ENCODE measurements around the gene RBX1. TPM values are rescaled to one million over a fixed set of nuclear protein-coding genes. Genes with fewer than 3 reads are reported as not detected.

Gene RBX1
- total and polyA plus RNA-seq, 2 of the 8 experiments (the other 6 are each of a cell fraction or from before 2014, with no cell fraction given) = 76.5 to 119 TPM

GRCh38 chr22:40972587-40972986, 21.4 kb downstream of the RBX1 start (continued):
- TF ChIP-seq CHD7 (IDR thresholded peaks at IDR 0.05; ENCODE audit: insufficient replicate concordance, low read length) (no peak), FOSL1 (IDR thresholded peaks at IDR 0.05; ENCODE audit: insufficient read depth, low read depth, low read length) (no peak), CEBPB (IDR thresholded peaks at IDR 0.05; ENCODE audit: low read depth, low read length) (no peak), TEAD4 (IDR thresholded peaks at IDR 0.05; ENCODE audit: low read depth, low read length) (no peak), ASH2L (IDR thresholded peaks at IDR 0.05; ENCODE audit: low read length) (no peak), NANOG (IDR thresholded peaks at IDR 0.05; ENCODE audit: insufficient read depth, low read depth, low read length, poor library complexity, severe bottlenecking) (no peak), TAF7 (optimal IDR thresholded peaks at IDR 0.05; ENCODE audit: borderline replicate concordance, low read depth, low read length) (no peak), NRF1 (IDR thresholded peaks at IDR 0.05; ENCODE audit: low read depth, low read length) (no peak), TBP (IDR thresholded peaks at IDR 0.05; ENCODE audit: low read depth, low read length) (no peak), CREB1 (IDR thresholded peaks at IDR 0.05) (no peak)
